LNCaP clone FGC (cell line): ENCODE measurements around the gene DCHS2.

Experiments
- DNase-seq: peaks from one replicate; pipeline ENCODE4 v3.0.0-alpha.2; 2011; ENCODE audit warnings: low read depth
- H3K4me3 ChIP-seq: 2 replicates; pipeline ENCODE4 v1.5.1; 2011; ENCODE audit warnings: mild to moderate bottlenecking, low read depth, low read length, control low read depth
- TF ChIP-seq, protein P1 (sequence below): IDR thresholded peaks from 2 replicates; pipeline ENCODE4 v1.5.1; 2012; ENCODE audit warnings: mild to moderate bottlenecking; ENCODE audit not compliant: control insufficient read depth, insufficient read depth; ENCODE audit errors: extremely low read depth

DCHS2 gene

DNA sequence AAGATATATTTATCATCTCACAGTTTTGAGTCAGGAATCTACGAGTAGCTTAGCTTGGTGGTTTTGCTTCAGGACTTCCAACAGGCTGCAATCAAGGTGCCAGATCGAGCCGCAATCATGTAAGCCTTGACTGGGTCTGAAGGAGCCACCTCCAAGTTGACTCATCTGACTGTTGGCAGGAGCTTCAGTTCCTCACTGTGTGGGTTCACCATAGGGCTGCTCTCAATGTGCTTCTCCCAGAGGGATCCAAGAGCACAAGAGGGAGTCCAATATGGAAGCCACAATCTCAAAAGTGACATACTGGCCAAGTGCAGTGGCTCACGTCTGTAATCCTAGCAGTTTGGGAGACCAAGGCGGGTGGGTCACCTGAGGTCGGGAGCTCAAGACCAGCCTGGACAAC, 26.5 kb downstream of the DCHS2 start:
- TF ChIP-seq, protein P1, sequence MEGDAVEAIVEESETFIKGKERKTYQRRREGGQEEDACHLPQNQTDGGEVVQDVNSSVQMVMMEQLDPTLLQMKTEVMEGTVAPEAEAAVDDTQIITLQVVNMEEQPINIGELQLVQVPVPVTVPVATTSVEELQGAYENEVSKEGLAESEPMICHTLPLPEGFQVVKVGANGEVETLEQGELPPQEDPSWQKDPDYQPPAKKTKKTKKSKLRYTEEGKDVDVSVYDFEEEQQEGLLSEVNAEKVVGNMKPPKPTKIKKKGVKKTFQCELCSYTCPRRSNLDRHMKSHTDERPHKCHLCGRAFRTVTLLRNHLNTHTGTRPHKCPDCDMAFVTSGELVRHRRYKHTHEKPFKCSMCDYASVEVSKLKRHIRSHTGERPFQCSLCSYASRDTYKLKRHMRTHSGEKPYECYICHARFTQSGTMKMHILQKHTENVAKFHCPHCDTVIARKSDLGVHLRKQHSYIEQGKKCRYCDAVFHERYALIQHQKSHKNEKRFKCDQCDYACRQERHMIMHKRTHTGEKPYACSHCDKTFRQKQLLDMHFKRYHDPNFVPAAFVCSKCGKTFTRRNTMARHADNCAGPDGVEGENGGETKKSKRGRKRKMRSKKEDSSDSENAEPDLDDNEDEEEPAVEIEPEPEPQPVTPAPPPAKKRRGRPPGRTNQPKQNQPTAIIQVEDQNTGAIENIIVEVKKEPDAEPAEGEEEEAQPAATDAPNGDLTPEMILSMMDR: no peak
- DNase-seq: no peak
- no peak overlapping the region for H3K4me3 ChIP-seq

DNA sequence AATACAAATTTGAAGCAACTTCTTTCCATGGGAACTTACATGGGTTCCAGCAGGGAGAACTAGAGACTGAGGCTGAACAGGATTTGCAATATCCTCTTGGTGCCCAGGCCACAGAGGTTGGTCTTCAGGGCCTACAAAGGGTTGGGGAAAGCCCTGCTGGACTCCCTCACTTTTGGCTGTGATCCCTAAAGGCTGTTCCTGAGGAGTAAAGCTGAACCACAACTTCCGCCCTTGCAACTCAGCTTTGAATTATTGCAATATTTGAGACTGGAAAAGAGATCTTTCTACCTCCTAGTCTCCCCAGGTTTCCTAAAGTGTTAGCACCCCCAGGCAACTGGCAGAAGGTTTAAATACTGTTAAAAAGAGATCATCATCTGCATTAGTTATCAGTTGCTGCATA, 26.9 kb downstream of the DCHS2 start:
- no peak overlapping the region for H3K4me3 ChIP-seq
- no peak for DNase-seq
- TF ChIP-seq, protein P1: no peak

DNA sequence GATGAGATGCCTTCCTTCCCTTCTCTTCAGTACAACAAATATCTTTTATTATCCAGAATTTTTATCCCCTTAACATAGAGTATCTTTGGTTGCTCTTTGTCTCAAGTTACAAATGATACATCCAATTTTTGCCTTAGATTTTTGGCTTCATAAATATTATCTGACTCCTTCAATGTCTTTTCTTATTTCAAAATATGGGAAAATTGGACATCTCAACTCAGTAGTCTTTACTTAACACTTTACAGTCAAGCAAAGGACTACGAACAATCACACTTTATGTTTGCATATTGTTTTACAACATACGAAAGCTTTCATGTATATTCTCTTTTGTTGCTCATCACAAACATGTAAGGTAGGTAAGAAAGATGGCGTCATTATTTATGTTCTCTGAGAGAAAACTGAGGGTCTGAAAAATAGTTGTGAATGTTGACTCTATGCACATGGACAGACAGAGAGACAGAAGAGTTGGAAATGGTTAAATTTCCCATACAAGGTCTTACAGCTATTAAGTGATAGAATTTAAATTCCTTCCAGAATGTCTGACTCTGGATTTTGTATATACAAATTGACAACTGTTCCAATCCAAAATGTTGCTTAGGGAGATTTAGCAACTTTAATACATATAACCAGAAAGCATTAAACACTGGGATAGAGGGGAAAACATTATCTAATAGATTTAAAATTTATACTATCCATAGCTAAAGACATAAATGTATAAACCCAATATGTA, 29.4 kb downstream of the DCHS2 start:
- TF ChIP-seq, protein P1: no peak
- DNase-seq: no peak
- H3K4me3 ChIP-seq: no peak overlapping the region

DNA sequence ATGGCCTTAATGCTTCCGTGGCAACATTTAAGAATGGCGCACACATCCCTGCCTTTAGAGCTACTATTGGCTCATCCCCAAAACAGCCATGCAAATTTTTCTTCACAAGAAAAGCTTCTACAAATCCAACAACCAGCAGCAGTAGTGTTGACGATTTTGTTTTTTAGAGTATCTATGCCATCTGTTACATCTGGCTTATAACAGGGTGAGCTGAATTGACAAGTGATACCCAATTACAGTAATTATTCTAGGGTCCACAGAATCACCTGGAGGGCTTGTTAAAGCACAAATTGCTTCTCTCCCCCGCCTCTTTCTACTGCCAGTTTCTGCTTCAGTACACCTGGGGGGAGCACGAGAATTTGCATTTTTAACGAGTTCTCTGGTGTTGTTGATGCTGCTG, 34.1 kb downstream of the DCHS2 start:
- no peak for DNase-seq
- no peak overlapping the region for H3K4me3 ChIP-seq
- TF ChIP-seq, protein P1: no peak

DNA sequence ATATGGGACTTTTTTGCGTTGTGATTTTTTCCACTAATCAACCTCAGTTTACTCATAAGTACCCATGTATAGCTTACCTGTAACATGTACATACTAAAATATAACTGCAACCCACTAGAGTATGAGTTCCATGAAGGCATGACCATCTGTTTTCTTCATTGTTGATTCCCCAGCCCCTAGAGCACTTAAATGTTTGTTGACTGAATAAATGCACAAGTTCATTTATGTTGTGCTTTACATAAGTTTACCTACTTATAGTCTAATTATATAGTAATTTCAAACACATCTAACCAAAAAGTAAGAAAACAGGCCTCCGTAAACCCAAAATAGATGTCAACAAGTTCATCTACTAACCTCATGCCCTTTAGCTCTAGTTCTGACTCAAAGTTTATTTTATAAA, 34.7 kb downstream of the DCHS2 start:
- no peak for DNase-seq
- H3K4me3 ChIP-seq: no peak overlapping the region
- TF ChIP-seq, protein P1: no peak

DNA sequence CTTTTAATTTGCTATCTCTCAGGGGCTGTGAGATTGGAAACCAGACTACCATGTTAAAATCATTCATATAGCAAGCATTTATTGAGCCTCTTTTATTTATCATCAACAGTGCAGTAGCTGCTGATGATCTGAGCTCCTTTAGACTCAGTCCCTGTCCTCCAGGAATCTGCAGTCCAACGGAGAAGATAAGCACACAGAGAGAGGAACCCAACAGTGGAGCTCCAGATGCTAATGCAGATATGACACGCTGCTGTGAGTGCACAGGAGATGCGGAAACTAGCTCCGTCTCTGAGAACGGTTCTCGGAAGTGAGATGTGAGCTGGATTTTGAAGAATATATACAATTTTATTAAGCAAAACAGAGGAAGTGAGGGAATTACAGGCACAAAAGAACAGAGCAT, 35.4 kb downstream of the DCHS2 start:
- no peak overlapping the region for H3K4me3 ChIP-seq
- no peak for DNase-seq
- TF ChIP-seq, protein P1: no peak

DNA sequence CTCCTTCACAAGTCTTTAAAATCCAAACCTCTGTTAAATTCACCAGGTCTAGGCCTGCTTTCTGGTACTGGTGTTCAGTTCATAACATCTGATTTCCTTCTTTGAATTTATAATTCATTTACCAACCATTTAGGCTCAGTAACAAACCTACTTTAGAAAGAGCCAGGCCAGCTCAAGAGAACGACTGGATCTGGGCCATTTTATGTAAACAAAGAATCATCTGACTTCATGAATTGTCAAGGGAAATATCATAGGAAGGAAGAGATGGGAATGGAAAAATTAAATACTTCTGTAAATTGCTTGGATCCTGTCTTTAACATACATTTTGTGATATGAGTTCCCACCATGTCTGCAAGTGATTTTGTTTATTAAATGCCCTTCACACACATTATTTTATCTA, 36.5 kb downstream of the DCHS2 start:
- no peak overlapping the region for H3K4me3 ChIP-seq
- DNase-seq: no peak
- TF ChIP-seq, protein P1: no peak
